Measurements from ENCODE around the gene CA11. TPM values are rescaled to one million over a fixed set of nuclear protein-coding genes. Genes with fewer than 3 reads are reported as not detected.
A peak's percentile ranks its signal among the peaks of the same experiment; 100 is the strongest.

CA11 gene
- total RNA-seq, 1 experiment from 2014 or later = 3.8 TPM

- no peak for DNase-seq (ENCODE audit: low read depth)
Observed at GRCh38 chr19:48613852-48614435, 32.0 kb downstream of the CA11 start.

DNA sequence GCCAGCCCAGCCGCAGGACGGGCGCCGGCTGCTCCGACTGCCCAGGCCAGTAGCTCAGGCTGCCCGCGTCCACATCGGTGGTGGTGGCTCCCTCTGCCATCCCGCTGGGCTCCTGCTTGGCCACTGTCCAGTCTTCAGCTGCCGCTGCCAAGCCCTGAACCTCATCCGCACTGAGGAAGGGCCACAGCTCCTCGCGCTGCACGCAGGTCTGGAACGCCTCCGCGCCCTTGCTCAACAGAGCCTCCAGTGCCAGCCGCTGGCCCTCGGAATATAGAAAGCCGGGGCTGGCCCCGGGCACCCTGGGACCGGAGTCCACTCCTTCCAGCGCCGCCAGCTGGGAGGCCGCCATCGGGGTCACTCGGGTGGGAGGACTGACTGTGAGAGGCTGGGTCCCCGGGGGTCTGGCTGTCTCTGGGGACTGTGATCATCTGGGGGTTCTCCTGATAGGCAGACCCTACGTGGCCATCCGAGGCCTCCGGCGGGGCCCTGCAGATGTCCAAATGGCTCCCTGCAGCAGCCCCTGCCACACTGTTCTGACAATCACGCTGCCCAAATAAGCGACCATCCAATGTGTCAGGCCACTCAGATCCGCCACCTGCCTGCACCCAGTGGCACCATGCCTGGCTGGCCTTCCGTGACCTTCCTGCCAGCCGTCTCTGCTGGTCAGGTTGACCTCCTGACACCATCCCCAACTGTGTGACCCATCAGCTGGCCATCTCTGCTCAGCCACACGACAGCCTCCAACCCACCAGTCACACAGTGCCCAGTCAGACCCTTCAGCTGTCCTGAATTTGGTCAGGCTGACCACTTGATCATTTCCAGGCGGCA, 32.7 kb downstream of the CA11 start:
- no peak for DNase-seq (ENCODE audit: low read depth)

DNA sequence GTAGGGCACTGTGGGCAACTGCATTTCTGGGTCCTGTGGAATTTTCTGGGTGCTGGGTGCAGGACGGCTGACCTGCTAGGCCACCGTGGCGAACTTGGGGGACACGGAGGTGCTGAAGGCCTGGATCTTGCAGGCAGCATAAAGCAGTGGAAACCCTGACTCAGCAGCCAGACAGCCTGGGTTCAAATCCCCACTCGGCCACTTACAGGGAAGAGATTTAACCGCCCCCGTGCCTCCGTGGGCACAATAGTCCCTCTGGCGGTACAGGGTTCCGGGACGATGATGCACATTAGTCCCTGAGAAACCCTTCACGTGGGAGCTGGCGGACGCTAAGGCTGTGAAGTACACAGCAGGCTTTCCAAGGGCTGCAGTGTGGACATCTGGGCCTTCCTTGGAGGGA, 34.1 kb downstream of the CA11 start:
- DNase-seq (ENCODE audit: low read depth) = no peak

GRCh38 chr19:48609571-48610108, 36.3 kb downstream of the CA11 start:
- no peak for DNase-seq (ENCODE audit: low read depth)

DNA sequence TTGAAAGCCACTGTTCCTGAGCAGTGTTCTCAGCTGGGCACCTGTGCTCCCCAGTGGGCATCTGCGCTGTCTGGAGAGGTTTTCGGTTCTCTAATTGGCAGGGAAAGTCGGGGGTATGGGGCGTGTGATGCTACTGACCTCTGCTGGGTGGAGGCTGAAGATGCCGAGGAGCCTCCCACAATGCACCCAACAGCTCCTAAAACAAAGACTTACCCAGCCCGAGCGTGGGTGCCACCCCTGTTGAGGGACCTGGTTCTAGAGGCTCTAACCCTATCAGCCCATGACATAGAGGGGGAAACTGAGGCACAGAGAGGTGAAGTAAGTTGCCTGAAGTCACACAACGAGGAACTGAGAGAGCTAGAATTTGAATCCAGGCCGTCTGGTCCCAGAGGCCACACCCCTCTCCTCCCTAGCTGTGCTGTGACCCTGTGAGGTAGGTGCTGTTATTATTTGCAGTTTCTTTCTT, 37.2 kb downstream of the CA11 start:
- peak; percentile 70 for DNase-seq (ENCODE audit: low read depth)

- no peak for DNase-seq (ENCODE audit: low read depth)
Observed at GRCh38 chr19:48607359-48607755, 38.6 kb downstream of the CA11 start.

GRCh38 chr19:48606463-48607358, 39.3 kb downstream of the CA11 start, which contains the start of gene SPACA4:
Gene SPACA4, plus strand, starts transcription at chr19:48606742. Its CDS starts 237 bp downstream, at chr19:48606979.
- no peak for DNase-seq (ENCODE audit: low read depth)

GRCh38 chr19:48603850-48604249, 42.1 kb downstream of the CA11 start:
- no peak for DNase-seq (ENCODE audit: low read depth)

GRCh38 chr19:48603449-48603848, 42.5 kb downstream of the CA11 start:
- DNase-seq (ENCODE audit: low read depth) = no peak

- DNase-seq (ENCODE audit: low read depth) = no peak
Observed at GRCh38 chr19:48603001-48603400, 43.0 kb downstream of the CA11 start.

- DNase-seq (ENCODE audit: low read depth) = no peak
Observed at GRCh38 chr19:48600679-48601417, 45.1 kb downstream of the CA11 start.

DNA sequence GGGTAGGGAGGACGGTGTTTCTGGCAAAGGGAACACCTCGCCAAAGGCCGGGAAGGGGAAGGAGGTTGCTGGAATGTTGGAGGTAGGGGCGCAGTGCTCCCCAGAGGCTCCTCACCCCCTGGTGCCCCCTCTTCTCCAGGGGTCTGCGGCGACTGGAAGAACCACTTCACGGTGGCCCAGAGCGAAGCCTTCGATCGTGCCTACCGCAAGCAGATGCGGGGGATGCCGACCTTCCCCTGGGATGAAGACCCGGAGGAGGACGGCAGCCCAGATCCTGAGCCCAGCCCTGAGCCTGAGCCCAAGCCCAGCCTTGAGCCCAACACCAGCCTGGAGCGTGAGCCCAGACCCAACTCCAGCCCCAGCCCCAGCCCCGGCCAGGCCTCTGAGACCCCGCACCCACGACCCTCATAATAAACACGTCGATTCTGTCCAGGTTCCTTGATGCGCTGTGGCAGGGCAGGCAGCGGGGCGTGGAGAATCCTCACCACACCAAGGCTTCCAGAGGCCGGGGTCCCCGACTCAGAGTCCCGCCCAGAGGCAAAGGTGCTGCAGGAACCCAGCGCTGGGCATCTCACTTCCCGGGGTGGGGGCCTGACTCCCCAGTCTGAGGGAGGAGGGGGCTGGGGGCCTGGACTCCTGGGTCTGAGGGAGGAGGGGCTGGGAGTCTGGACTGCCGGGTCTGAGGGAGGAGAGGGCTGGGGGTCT, 46.8 kb downstream of the CA11 start:
- DNase-seq (ENCODE audit: low read depth) = no peak

- peak; percentile 22 for DNase-seq (ENCODE audit: low read depth)
Observed at GRCh38 chr19:48596679-48597465, 49.1 kb downstream of the CA11 start.

DNA sequence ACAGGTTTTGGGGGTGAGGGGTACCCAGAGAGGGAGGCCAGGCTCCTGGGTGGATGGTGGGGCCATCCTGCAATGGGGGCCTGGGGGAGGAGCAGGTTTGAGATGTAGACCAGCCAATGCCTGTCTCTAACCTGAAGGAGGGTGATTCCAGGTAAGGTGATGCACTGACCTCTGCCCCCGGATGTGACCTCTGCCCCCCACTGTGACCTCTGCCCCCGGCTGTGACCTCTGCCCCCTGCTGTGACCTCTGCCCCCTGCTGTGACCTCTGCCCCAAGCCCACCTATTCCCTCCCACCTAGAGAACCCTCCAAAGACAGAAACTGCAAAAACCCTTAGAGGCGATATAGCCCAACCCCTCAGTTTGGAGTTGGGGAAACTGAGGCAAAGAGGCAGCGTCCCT, 49.8 kb downstream of the CA11 start:
- no peak for DNase-seq (ENCODE audit: low read depth)

DNA sequence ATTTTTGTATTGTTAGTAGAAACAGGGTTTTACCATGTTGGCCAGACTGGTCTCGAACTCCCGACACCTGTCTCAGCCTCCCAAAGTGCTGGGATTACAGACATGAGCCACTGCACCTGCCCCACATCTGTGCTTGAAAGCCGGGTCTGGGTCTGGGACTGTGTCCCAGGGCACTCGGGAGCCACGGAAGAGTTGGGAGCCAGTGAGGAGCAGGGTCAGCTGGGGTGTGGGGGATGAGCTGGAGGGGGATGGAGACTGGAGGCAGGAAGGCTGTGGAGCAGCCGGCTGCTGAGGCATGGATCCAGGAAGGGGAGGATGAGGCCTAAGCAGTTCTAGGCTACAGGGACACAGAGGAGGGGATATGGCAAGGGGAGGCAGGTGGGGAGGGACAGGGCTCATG, 50.2 kb downstream of the CA11 start:
- DNase-seq (ENCODE audit: low read depth) = no peak

GRCh38 chr19:48595171-48595570, 50.8 kb downstream of the CA11 start:
- no peak for DNase-seq (ENCODE audit: low read depth)

DNA sequence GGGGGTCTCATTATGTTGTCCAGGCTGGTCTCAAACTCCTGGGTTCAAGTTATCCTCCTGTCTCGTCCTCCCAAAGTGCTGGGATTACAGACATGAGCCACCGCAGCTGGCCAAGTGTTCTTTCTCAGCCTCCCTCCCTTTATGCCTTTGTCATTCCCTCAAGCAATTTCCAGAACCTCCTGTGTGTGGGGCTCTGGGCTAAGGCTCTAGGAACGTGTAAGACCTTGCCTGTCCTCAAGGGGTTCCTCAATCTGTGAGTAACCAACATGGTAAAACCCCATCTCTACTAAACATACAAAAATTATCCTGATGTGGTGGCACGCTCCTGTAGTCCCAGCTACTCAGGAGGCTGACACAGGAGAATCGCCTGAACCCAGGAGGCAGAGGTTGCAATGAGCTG, 55.0 kb downstream of the CA11 start:
- no peak for DNase-seq (ENCODE audit: low read depth)

DNA sequence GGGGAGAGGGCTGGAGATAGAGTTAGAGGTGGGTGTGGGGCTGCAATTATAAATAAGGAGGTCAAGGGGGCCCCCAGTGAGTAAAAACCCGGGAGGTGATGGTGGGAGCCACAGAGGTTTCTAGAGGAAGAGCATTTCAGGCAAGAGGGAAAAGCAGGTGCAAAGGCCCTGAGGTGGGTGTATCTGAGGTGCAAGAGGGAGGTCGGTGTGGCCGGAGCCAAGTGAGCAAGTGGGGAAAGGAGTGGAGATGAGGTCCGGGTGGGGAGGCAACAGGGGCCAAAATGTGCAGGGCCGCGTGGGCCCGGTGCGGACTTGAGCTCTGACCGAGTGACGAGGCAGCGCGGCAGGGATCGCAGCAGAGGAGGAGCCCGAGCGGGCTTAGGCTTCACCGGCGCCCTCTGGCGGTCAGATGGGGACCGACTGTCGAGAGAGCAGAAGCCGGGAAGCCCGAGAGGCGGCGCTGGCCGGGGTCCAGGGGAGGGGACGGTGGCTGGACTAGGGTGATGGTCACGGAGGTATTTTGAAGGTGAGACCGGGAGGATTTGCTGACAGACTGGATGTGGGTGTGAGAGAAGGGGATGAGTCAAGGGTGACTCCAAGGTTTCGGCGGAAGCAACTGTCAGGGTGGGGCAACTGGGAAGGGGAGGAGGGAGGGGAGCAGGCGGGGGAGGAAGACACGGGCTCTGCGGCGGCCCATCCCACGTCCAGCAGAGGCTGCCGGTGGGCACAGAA, 57.2 kb downstream of the CA11 start:
- DNase-seq (ENCODE audit: low read depth) = peak; percentile 87
